GM12878 (cell line): ENCODE measurements around the gene CLN6. TPM values are rescaled to one million over a fixed set of nuclear protein-coding genes. Genes with fewer than 3 reads are reported as not detected.

Source experiments
- ATAC-seq: fragments of 200-7000 bp; cut with Tn5 transposase; 3 replicates; pipeline ENCODE4 v1.9.1; 2020; ENCODE audit warnings: mild to moderate bottlenecking, moderate library complexity
- BruUV-seq: library from RNA; stranded (reverse); fragments of 400-500 nt; replicated peaks from 2 replicates; lab custom pipeline; 2021; lab: Mats Ljungman, UMichigan
- CTCF ChIA-PET: fragments of 300-600 bp; sonication (Branson Sonifier 250); formaldehyde crosslinking; extraction: SDS; loops from one replicate; lab custom pipeline; 2021; ENCODE audit warnings: inconsistent platforms; lab: Yijun Ruan, JAX
- POLR2A ChIA-PET: fragments of 350-600 bp; formaldehyde crosslinking; extraction: SDS; loops from one replicate; lab custom pipeline; 2021; ENCODE audit warnings: inconsistent platforms; lab: Charles Lee
- RAD21 ChIA-PET: fragments of 300-600 bp; sonication (Branson Sonifier 250); formaldehyde crosslinking; loops from one replicate; lab custom pipeline; 2023; ENCODE audit warnings: antibody characterized with exemption; ENCODE audit not compliant: unreplicated experiment; lab: Charles Lee
- SMC1A ChIA-PET: fragments of 300-600 bp; sonication (Branson Sonifier 250); formaldehyde crosslinking; loops from one replicate; lab custom pipeline; 2023; ENCODE audit not compliant: unreplicated experiment, uncharacterized antibody; lab: Charles Lee
- DNase-seq: peaks from one replicate; pipeline ENCODE4 v3.0.0-alpha.2; 2011; ENCODE audit warnings: low read depth, low spot score
- FAIRE-seq: peaks from 3 replicates; lab custom pipeline; 2011; peaks lifted over from hg19 to GRCh38; lab: Jason Lieb, UNC
- H2AFZ ChIP-seq: 2 replicates; pipeline ENCODE4 v1.6.0; 2011; ENCODE audit warnings: low read depth, low read length, control low read depth; ENCODE audit not compliant: control insufficient read depth
- H3K27ac ChIP-seq: 2 replicates; pipeline ENCODE4 v1.5.1; 2011; ENCODE audit warnings: control low read depth; ENCODE audit not compliant: control insufficient read depth, insufficient read depth
- H3K27me3 ChIP-seq, 2 experiments: replicated peaks in 1 of 2; 2 replicates each; pipeline versions ENCODE4 v1.6.0 to v1.6.1; 2011; ENCODE audit warnings: low read length in 1 of 2; ENCODE audit not compliant: control insufficient read depth in 2 of 2, insufficient read depth in 2 of 2
- H3K36me3 ChIP-seq, 2 experiments: 2 replicates each; pipeline ENCODE4 v1.5.1; 2011; ENCODE audit warnings: low read length in 1 of 2; ENCODE audit not compliant: control insufficient read depth in 2 of 2, insufficient read depth in 2 of 2
- H3K4me1 ChIP-seq: 2 replicates; pipeline ENCODE4 v1.6.1; 2011; ENCODE audit warnings: mild to moderate bottlenecking, low read length, moderate library complexity, mixed read lengths; ENCODE audit not compliant: control insufficient read depth, insufficient read depth
- H3K4me2 ChIP-seq: 2 replicates; pipeline ENCODE4 v1.6.0; 2011; ENCODE audit warnings: control low read depth; ENCODE audit not compliant: control insufficient read depth, insufficient read depth
- H3K4me3 ChIP-seq: fragments of 200-600 bp; sonication (generic); 2 replicates; pipeline ENCODE4 v1.5.1; 2016
- H3K79me2 ChIP-seq: 2 replicates; pipeline ENCODE4 v1.6.0; 2011; ENCODE audit warnings: low read length; ENCODE audit not compliant: control insufficient read depth, insufficient read depth
- H3K9ac ChIP-seq: 2 replicates; pipeline ENCODE4 v1.8.0; 2011; ENCODE audit warnings: low read length, control low read depth, mixed read lengths; ENCODE audit not compliant: control insufficient read depth, insufficient read depth
- H3K9me3 ChIP-seq: replicated peaks from 3 replicates; pipeline ENCODE4 v1.5.1; 2011; ENCODE audit warnings: mild to moderate bottlenecking, low read length; ENCODE audit not compliant: control insufficient read depth, insufficient read depth
- H4K20me1 ChIP-seq: 2 replicates; pipeline ENCODE4 v1.6.0; 2011; ENCODE audit not compliant: control insufficient read depth, insufficient read depth
- ASH2L ChIP-seq: fragments of 300-600, 200-600 bp; sonication (generic); IDR thresholded peaks from 2 replicates; pipeline ENCODE4 v1.6.1; 2017; ENCODE audit warnings: low read depth, mild to moderate bottlenecking, borderline replicate concordance
- BHLHE40 ChIP-seq, 2 experiments: fragments of 450-650 bp in 1 of 2; IDR thresholded peaks; 2 replicates each; pipeline ENCODE4 v1.6.1; 2011 to 2017; ENCODE audit warnings: low read depth in 2 of 2, borderline replicate concordance in 1 of 2, improper control_type of control experiment in 1 of 2, low read length in 1 of 2, mild to moderate bottlenecking in 1 of 2
- CEBPB ChIP-seq, 2 experiments: fragments of 150-350 bp in 1 of 2; IDR thresholded peaks; 2 replicates each; pipeline ENCODE4 v1.6.1; 2012 to 2014; ENCODE audit warnings: low read depth in 2 of 2, low read length in 2 of 2, borderline replicate concordance in 1 of 2, inconsistent platforms in 1 of 2
- CREM ChIP-seq: IDR thresholded peaks from 2 replicates; pipeline ENCODE4 v1.6.1; 2014; ENCODE audit warnings: antibody characterized with exemption, low read depth
- EGR1 ChIP-seq, 2 experiments: IDR thresholded peaks; 1 replicate in 1 of 2; 2 replicates in 1 of 2; pipeline ENCODE4 v1.6.1; 2011 to 2012; ENCODE audit warnings: low read depth in 2 of 2, low read length in 2 of 2, borderline replicate concordance in 1 of 2, mild to moderate bottlenecking in 1 of 2, moderate library complexity in 1 of 2
- ETV6 ChIP-seq, 2 experiments: fragments of 450-650 bp in 1 of 2; IDR thresholded peaks in 1 of 2; conservative IDR thresholded peaks in 1 of 2; 2 replicates each; pipeline ENCODE4 v1.6.1; 2014; ENCODE audit warnings: antibody characterized with exemption in 1 of 2, borderline replicate concordance in 1 of 2, low read depth in 1 of 2, mild to moderate bottlenecking in 1 of 2, moderate library complexity in 1 of 2
- KLF5 ChIP-seq: fragments of 450-650 bp; IDR thresholded peaks from 2 replicates; pipeline ENCODE4 v1.6.1; 2014; ENCODE audit warnings: mild to moderate bottlenecking; ENCODE audit not compliant: partially characterized antibody
- MAX ChIP-seq: IDR thresholded peaks from 2 replicates; pipeline ENCODE4 v1.6.1; 2012; ENCODE audit warnings: low read depth, low read length, improper control_type of control experiment
- MXI1 ChIP-seq: fragments of 150-350 bp; IDR thresholded peaks from 2 replicates; pipeline ENCODE4 v1.6.1; 2011; ENCODE audit warnings: low read depth, mild to moderate bottlenecking, inconsistent platforms, low read length, improper control_type of control experiment
- NBN ChIP-seq: fragments of 450-650 bp; IDR thresholded peaks from 2 replicates; pipeline ENCODE4 v1.6.1; 2016
- POLR2A ChIP-seq: IDR thresholded peaks from 2 replicates; pipeline ENCODE4 v1.6.1; 2011; ENCODE audit warnings: low read depth, mild to moderate bottlenecking, low read length
- POLR2AphosphoS5 ChIP-seq: IDR thresholded peaks from 2 replicates; pipeline ENCODE4 v1.6.1; 2011; ENCODE audit warnings: mild to moderate bottlenecking, low read length, inconsistent platforms
- RUNX3 ChIP-seq: IDR thresholded peaks from 2 replicates; pipeline ENCODE4 v1.6.1; 2012; ENCODE audit warnings: low read length, inconsistent platforms
- SPI1 ChIP-seq: IDR thresholded peaks from 2 replicates; pipeline ENCODE4 v1.6.1; 2011; ENCODE audit warnings: low read depth, mild to moderate bottlenecking, low read length, moderate library complexity, borderline replicate concordance; ENCODE audit not compliant: insufficient read depth
- SRF ChIP-seq, 2 experiments: IDR thresholded peaks; 2 replicates each; pipeline ENCODE4 v1.6.1; 2011; ENCODE audit warnings: low read depth in 2 of 2, low read length in 2 of 2, mild to moderate bottlenecking in 1 of 2, moderate library complexity in 1 of 2
- ZBTB11 ChIP-seq: fragments of 450-650 bp; formaldehyde crosslinking; IDR thresholded peaks from 2 replicates; pipeline ENCODE4 v1.5.0; 2022; ENCODE audit warnings: mild to moderate bottlenecking, missing genetic modification characterization
- ZZZ3 ChIP-seq: IDR thresholded peaks from 2 replicates; pipeline ENCODE4 v1.6.1; 2011; ENCODE audit warnings: low read depth; ENCODE audit not compliant: control insufficient read depth, insufficient read length
- WGBS: methylation state at CpG from one replicate; pipeline ENCODE4 v1.1.6; 2016; ENCODE audit warnings: low lambda C conversion rate; ENCODE audit not compliant: insufficient replicate concordance, insufficient coverage; ENCODE audit errors: missing lambda C conversion rate; 5-methylcytosine and 5-hydroxymethylcytosine counted together
- in situ Hi-C: fragments of 300-500 bp; cut with MboI; formaldehyde crosslinking; loops from 9 replicates; pipeline ENCODE4 v1.14.3; 2018; ENCODE audit warnings: mixed read lengths
- intact Hi-C: fragments of 100-400 bp; cut with micrococcal nuclease; formaldehyde crosslinking; loops from one replicate; pipeline ENCODE4 v1.14.2; 2022; ENCODE audit not compliant: unreplicated experiment
- polyA plus RNA-seq, 11 experiments: library from polyadenylated mRNA; depleted of rRNA in 4 of 11; unstranded in 6 of 11; stranded (reverse) in 5 of 11; fragments of >200 nt; fragmentation: Nextera tagmentation in 4 of 11; fragmentation: Illumina TruSeq in 1 of 11; extraction: Ambion mirVana in 4 of 11; extraction: Trizol in 1 of 11; gene quantifications; 1 replicate in 1 of 11; 2 replicates in 10 of 11; pipeline versions ENCODE4 v1.2.1 to v1.2.3, GENCODE V29; 2011 to 2016; ENCODE audit warnings: inconsistent platforms in 2 of 11, missing spikeins in 2 of 11, low read depth in 1 of 11
- total RNA-seq, 4 experiments: library from RNA; depleted of rRNA in 3 of 4; stranded (reverse); fragments of >200 nt in 3 of 4; fragmentation: Illumina TruSeq in 1 of 4; extraction: Trizol in 1 of 4; gene quantifications; 2 replicates each; pipeline versions ENCODE4 v1.2.1 to v1.2.3, GENCODE V29; 2013 to 2021

CLN6 gene
- total and polyA plus RNA-seq, 10 of the 15 experiments (the other 5 are each of a cell fraction or from before 2014, with no cell fraction given) = 0.74 to 69.0 (median 30.3) TPM

DNA sequence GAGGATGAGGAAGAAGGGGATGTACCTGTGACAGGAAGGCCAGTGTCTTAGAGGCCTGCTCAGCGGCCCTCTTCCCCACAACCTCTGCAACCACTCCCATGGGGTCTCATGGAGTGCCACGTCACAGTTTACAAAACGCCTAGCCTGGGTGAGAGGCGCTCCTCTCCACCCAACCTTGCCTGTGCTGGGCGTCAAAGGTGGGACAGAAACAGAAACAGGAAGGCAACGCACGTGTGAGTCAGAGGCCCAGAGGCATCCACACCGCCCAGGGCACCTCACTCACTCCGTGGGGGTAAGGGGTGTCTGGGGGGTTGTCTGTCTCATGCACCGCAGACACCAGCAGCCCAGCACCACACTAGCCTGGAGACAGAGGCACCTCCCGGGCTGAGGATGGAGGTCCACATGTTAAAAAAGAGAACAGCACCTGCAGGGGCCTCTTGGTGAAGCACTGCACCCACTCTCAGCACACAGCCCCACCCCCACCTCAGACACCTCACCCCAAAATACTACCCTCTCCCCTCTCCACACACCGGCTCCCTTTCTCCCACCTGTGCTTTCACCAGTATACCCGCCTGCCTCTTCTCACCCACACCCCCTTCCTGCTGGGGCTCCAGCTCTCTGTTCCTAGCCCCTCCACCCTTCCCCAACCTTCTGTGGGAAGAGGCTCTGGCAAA is 19.7 kb downstream of the CLN6 start:
- Histone ChIP-seq H3K79me2 (peaks cover 2% of the 10 kb centered on the region), H3K9ac (peak overlapping the region; percentile 62), H4K20me1 (no peaks in the 10 kb centered on the region), H2AFZ (peak overlapping the region; percentile 74), H3K27me3 (no peaks in the 10 kb centered on the region), H3K4me2 (peak overlapping the region; percentile 71), H3K4me3 (no peak overlapping the region), H3K36me3 (peaks cover 10 to 26% of the 10 kb centered on the region in 2 experiments; a peak in 3 of 4 replicates), H3K4me1 (peaks cover 20% of the 10 kb centered on the region), H3K27ac (peak overlapping the region; percentile 69), H3K9me3 (no peaks in the 10 kb centered on the region)
- BruUV-seq = no TSS peak
- ATAC-seq (peak; percentile 78), FAIRE-seq (peak; percentile 75), DNase-seq (no peak)
- ChIA-PET RAD21 (interaction anchor here (1.0 kb wide), 1 partner anchor 347 kb away, joined by 4 read pairs; no protein-coding TSS in a partner anchor), POLR2A (interaction anchor here (0.6 kb wide), 2 partner anchors 180 to 248 kb away, joined by 3 to 4 read pairs; no protein-coding TSS in a partner anchor), SMC1A (interaction anchor here (1.3 kb wide), 1 partner anchor 346 kb away, joined by 4 read pairs; no protein-coding TSS in a partner anchor), CTCF (interaction anchor here (0.7 to 1.7 kb wide), 5 partner anchors 12 to 372 kb away, joined by 3 to 6 read pairs (median 3); no protein-coding TSS in a partner anchor)
- intact Hi-C loops = no loop called here
- WGBS = 4% methylated on average over 13 of the region's 13 CpGs
- in situ Hi-C loops = no loop called here
- TF ChIP-seq KLF5 (no peak), EGR1 (IDR thresholded peaks at IDR 0.05; ENCODE audit: borderline replicate concordance in 1 of 2, low read depth in 2 of 2, low read length in 2 of 2) (no peak), CREM (0 out of 2 replicates have a peak, but pooled peaks have one; percentile 47), ZBTB11 (CRISPR knock-in tag) (no peak), MAX (peak; percentile 79), POLR2A (peak; percentile 58), ZZZ3 (no peak), BHLHE40 (IDR thresholded peaks at IDR 0.05; ENCODE audit: borderline replicate concordance in 1 of 2, low read depth in 2 of 2, low read length in 1 of 2) (peak; percentile 78 to 85), MXI1 (0 out of 2 replicates have a peak, but pooled peaks have one; percentile 44), ASH2L (no peak), ETV6 (conservative IDR thresholded peaks at IDR 0.05 in 1 of 2, IDR thresholded peaks at IDR 0.05 in 1 of 2; ENCODE audit: borderline replicate concordance in 1 of 2, low read depth in 1 of 2) (no peak), SRF (IDR thresholded peaks at IDR 0.05; ENCODE audit: low read depth in 2 of 2, low read length in 2 of 2) (no peak), NBN (0 out of 2 replicates have a peak, but pooled peaks have one; percentile 43), POLR2AphosphoS5 (no peak), RUNX3 (peak; percentile 25; the same call in 1 of the 2 replicates), SPI1 (no peak), CEBPB (IDR thresholded peaks at IDR 0.05; ENCODE audit: borderline replicate concordance in 1 of 2, low read depth in 2 of 2, low read length in 2 of 2) (no peak)
